ENCODE measurements around the gene UBE2H. TPM values are rescaled to one million over a fixed set of nuclear protein-coding genes. Genes with fewer than 3 reads are reported as not detected.

Gene UBE2H
- total RNA-seq, 4 donors from 2014 or later: 68.3 to 123 (median 91.4) TPM

DNA sequence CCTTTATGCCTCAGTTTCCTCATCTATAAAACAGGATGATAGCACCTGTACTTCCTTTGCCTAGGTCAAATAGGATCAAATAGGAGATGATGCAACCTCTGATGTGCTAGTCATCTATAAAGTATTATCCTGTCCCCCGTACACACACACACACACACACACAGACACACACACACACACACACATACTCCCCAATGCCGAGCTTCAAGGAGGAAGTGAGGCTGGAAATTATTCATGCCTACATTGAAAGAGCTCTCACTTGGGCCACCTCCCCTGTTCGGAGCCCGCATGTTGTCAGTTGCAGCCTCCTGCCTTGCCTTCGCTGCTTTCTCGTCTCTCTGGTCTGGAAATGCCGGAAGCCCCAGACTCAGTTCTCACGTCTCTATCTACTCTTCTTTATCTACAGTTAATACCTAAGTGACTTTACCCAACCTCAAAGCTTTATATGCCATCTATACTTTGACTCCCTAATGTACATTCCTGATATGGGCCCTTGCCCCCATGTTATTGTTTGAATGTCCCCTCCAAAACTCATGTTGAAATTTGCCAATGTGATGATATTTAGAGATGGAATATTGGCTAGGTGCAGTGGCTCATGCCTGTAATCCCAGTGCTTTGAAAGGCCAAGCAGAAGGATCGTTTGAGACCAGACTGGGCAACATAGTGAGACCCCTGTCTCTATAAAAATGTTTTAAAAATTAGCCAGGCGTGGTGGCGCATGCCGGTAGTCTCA lies 6.9 kb upstream of the UBE2H start:
- Histone ChIP-seq H3K27ac (replicated peaks in 1 of 4) (no peak overlapping the region), H3K9me3 (no peaks in the 10 kb centered on the region), H3K36me3 (no peaks in the 10 kb centered on the region), H3K27me3 (no peaks in the 10 kb centered on the region), H3K4me3 (no peak overlapping the region), H3K4me1 (peaks cover 0 to 3% (median 0%) of the 10 kb centered on the region in 4 donors)
- intact Hi-C loops (cut with DNase I): no loop called here
- no peak for DNase-seq (ENCODE audit: extremely low spot score)
- TF ChIP-seq POLR2AphosphoS5 (IDR thresholded peaks at IDR 0.05) (no peak), POLR2A (IDR thresholded peaks at IDR 0.05; ENCODE audit: low read depth) (no peak), EP300 (IDR thresholded peaks at IDR 0.05) (no peak)
- TF ChIP-seq, protein P1, sequence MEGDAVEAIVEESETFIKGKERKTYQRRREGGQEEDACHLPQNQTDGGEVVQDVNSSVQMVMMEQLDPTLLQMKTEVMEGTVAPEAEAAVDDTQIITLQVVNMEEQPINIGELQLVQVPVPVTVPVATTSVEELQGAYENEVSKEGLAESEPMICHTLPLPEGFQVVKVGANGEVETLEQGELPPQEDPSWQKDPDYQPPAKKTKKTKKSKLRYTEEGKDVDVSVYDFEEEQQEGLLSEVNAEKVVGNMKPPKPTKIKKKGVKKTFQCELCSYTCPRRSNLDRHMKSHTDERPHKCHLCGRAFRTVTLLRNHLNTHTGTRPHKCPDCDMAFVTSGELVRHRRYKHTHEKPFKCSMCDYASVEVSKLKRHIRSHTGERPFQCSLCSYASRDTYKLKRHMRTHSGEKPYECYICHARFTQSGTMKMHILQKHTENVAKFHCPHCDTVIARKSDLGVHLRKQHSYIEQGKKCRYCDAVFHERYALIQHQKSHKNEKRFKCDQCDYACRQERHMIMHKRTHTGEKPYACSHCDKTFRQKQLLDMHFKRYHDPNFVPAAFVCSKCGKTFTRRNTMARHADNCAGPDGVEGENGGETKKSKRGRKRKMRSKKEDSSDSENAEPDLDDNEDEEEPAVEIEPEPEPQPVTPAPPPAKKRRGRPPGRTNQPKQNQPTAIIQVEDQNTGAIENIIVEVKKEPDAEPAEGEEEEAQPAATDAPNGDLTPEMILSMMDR (IDR thresholded peaks at IDR 0.05): no peak
- 86% methylated on average over 12 of the region's 12 CpGs for WGBS

DNA sequence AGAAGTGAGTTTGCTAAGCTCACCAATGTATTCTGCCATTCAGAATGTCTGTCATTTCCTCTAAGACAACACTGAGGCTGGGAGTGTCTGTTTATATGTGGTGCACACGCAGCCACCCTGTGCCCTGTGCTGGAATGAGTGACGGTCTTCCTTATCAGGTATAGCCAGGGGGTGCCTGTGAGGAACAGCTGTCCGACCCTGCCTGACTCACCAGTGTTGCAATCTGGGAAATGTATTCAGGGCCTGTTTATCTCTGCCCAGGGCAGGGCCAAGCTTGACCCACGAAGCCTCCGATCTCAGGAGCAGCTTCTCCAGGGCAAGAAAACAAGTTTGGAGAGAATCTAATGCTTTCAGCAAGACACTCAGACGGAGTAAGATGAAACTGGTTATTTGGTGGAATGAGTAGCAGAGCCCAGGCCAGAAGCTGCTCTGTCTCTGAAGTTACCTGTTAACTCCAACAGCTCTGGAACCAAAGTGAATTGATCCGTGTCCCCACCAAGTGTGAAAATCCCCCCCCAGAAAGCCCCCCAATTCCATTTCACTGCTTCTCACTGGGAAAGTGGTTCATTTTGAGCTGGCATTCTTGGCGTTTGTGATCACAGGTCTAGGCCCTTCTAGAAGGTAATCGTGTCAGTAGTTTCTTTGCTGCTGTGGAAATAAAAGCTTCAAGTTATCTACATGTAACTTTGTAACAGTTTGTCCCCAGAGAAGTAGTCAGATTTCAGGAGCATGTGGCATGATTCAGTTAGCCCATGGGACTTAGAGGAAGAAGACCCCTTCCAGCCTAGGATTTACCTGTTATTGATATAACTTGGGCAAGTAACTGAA lies 6.1 kb upstream of the UBE2H start:
- WGBS: 76% methylated on average over 9 of the region's 9 CpGs
- peaks cover 0 to 3% (median 0%) of the 10 kb centered on the region in 4 donors for H3K4me1 ChIP-seq
- H3K27me3 ChIP-seq: no peaks in the 10 kb centered on the region
- intact Hi-C loops (cut with DNase I): no loop called here
- H3K9me3 ChIP-seq: no peaks in the 10 kb centered on the region
- no peaks in the 10 kb centered on the region for H3K36me3 ChIP-seq
- no peak for TF ChIP-seq EP300 (IDR thresholded peaks at IDR 0.05)
- TF ChIP-seq, protein P1 (IDR thresholded peaks at IDR 0.05): no peak
- no peak for TF ChIP-seq POLR2AphosphoS5 (IDR thresholded peaks at IDR 0.05)
- no peak for TF ChIP-seq POLR2A (IDR thresholded peaks at IDR 0.05; ENCODE audit: low read depth)
- no peak for DNase-seq (ENCODE audit: extremely low spot score)
- no peak overlapping the region for H3K27ac ChIP-seq (replicated peaks in 1 of 4)
- no peak overlapping the region for H3K4me3 ChIP-seq

DNA sequence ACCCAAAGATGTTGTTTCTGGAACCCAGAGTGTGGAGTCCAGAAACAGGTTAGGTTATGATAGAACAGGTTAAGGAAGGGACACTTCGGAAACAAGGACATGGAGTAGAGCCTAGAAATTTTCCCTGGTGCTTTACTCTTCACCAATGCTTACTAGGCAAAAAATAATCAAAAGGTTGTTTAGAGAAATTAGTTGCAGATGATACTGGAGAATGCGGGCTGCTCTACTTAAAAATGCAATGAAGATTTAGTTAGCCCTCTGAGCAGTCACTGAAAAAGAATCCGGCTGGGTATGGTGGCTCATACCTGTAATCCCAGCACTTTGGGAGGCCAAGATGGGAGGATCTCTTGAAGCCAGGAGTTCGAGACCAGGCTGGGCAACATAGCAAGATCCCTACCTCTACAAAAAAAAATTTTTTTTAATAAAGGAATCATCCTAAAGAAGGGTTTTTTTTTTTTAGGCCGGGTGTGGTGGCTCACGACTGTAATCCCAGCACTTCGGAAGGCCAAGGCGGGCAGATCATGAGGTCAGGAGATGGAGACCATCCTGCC lies 3.3 kb upstream of the UBE2H start:
- intact Hi-C loops (cut with DNase I): no loop called here
- Histone ChIP-seq H3K4me1 (peaks cover 0 to 5% (median 1%) of the 10 kb centered on the region in 4 donors), H3K36me3 (no peaks in the 10 kb centered on the region), H3K9me3 (no peaks in the 10 kb centered on the region), H3K4me3 (no peak overlapping the region), H3K27me3 (no peaks in the 10 kb centered on the region), H3K27ac (replicated peaks in 1 of 4) (no peak overlapping the region)
- no peak for DNase-seq (ENCODE audit: extremely low spot score)
- TF ChIP-seq, protein P1 (IDR thresholded peaks at IDR 0.05): no peak
- TF ChIP-seq POLR2A (IDR thresholded peaks at IDR 0.05; ENCODE audit: low read depth): no peak
- no peak for TF ChIP-seq EP300 (IDR thresholded peaks at IDR 0.05)
- TF ChIP-seq POLR2AphosphoS5 (IDR thresholded peaks at IDR 0.05): no peak
- 93% methylated on average over 8 of the region's 8 CpGs for WGBS

DNA sequence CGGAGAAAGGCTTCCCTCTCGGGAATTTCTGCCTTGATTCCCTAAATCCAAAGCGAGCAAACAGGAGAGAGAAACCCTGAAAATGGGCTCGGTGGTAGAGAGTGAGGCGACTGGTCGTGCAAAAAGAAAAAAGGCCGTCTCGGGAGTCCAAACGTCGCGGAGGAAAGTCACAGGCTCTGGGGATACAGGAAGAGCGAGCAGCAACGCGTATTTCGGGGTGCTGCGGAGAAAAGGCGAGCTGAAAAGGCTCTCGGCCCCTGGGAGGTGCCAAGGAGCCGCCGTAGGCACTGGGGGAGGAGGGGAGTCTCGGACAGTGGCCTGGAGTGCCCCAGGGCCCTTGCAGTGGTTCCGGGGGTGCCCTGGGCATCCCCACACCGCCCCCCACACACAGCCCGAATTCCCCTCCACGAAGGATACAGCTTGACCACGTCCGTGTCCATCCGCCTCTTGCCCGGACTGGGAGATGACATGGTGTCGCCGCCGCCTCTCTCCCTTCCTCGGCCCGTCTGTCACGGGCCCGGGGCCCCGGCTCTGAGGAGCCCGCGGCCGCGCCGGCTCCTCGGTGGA lies 591 bp downstream of the UBE2H start:
- H3K27ac ChIP-seq (replicated peaks in 1 of 4): peak overlapping the region; percentile 97 to 99 (median 98)
- WGBS: 1% methylated on average over 27 of the region's 43 CpGs
- intact Hi-C loops (cut with DNase I): no loop called here
- peak in 1 of 2 donors; percentile 53 for TF ChIP-seq POLR2AphosphoS5 (IDR thresholded peaks at IDR 0.05)
- TF ChIP-seq EP300 (IDR thresholded peaks at IDR 0.05): no peak
- H3K4me3 ChIP-seq: peak overlapping the region; percentile 90 to 100 (median 97)
- H3K36me3 ChIP-seq: no peaks in the 10 kb centered on the region
- DNase-seq (ENCODE audit: extremely low spot score): no peak
- H3K9me3 ChIP-seq: no peaks in the 10 kb centered on the region
- no peaks in the 10 kb centered on the region for H3K27me3 ChIP-seq
- peaks cover 26 to 44% (median 37%) of the 10 kb centered on the region in 4 donors for H3K4me1 ChIP-seq
